Tibial artery (tissue), 4 donors: ENCODE measurements around the gene TBC1D25.
A peak's percentile ranks its signal among the peaks of the same experiment; 100 is the strongest.

ENCODE experiments used
- DNase-seq, 2 donors: peaks; one replicate each; pipeline ENCODE4 v3.0.0-alpha.2; 2019
- H3K27ac ChIP-seq, 2 donors: fragments of 200-600 bp; sonication (generic) in 1 of 2; 1 replicate in 1 of 2; 2 replicates in 1 of 2; pipeline ENCODE4 v1.5.1; 2018 to 2019; ENCODE audit warnings: mild to moderate bottlenecking in 1 of 2
- H3K27me3 ChIP-seq, 2 donors: fragments of 200-600 bp; sonication (generic) in 1 of 2; one replicate each; pipeline versions ENCODE4 v1.5.1 to v1.6.0; 2016 to 2019
- H3K36me3 ChIP-seq, 3 donors: fragments of 200-600 bp; sonication (generic) in 2 of 3; one replicate each; pipeline ENCODE4 v1.5.1; 2016 to 2019; ENCODE audit warnings: mild to moderate bottlenecking in 2 of 3
- H3K4me1 ChIP-seq, 4 donors: fragments of 200-600 bp; sonication (generic) in 2 of 4; 1 replicate in 3 of 4; 2 replicates in 1 of 4; pipeline ENCODE4 v1.5.1; 2016 to 2019
- H3K4me3 ChIP-seq, 2 donors: fragments of 200-600 bp; sonication (generic) in 1 of 2; 1 replicate in 1 of 2; 2 replicates in 1 of 2; pipeline ENCODE4 v1.5.1; 2018 to 2019; ENCODE audit warnings: mild to moderate bottlenecking in 2 of 2
- H3K9me3 ChIP-seq, 3 donors: fragments of 200-600 bp; sonication (generic) in 1 of 3; one replicate each; pipeline ENCODE4 v1.5.1; 2016 to 2019
- CTCF ChIP-seq, 2 experiments: fragments of 200-600 bp in 1 of 2; fragments of 450-650 bp in 1 of 2; IDR thresholded peaks; one replicate each; pipeline ENCODE4 v1.5.1; 2017 to 2019; ENCODE audit warnings: antibody characterized with exemption in 2 of 2, mild to moderate bottlenecking in 1 of 2, moderate library complexity in 1 of 2
- intact Hi-C: fragments of 100-400 bp; cut with DNase I; formaldehyde crosslinking; loops from one replicate; pipeline ENCODE4 v1.15.0; 2023; ENCODE audit warnings: low total_unique reads

Gene TBC1D25

GRCh38 chrX:48590203-48591103 lies 50.9 kb downstream of the TBC1D25 start:
- Histone ChIP-seq H3K27ac (no peak overlapping the region), H3K9me3 (no peaks in the 10 kb centered on the region), H3K4me3 (no peak overlapping the region), H3K4me1 (no peaks in the 10 kb centered on the region), H3K27me3 (no peaks in the 10 kb centered on the region), H3K36me3 (no peaks in the 10 kb centered on the region)
- DNase-seq: no peak
- no peak for TF ChIP-seq CTCF (IDR thresholded peaks at IDR 0.05)
- intact Hi-C loops: loop anchor here (10.0 kb wide), 1 partner anchor 116 kb away; the partner anchor contains the start of genes FTSJ1 and SLC38A5

DNA sequence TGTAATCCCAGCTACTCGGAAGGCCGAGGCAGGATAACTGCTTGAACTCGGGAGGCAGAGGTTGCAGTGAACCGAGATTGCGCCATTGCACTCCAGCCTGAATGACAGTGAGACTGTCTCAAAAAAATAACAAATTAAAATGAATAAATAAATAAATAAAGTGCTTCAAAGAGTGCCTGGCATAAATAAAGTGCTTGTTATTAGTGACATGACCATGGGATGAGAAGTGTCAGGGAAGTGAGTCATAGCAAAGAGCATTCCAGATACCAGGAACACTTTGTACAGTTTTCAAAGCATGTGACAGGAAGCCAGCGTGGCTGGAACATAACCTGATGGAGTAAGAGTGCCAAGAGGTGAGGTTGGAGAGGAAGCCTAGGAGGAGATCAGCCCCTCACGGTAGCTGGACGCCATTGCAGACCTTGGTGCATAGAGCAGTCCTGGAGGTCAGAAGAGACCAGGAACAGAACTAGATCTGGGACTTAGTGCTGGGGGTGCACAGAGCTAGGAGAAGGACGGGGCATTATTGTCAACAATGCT lies 51.8 kb downstream of the TBC1D25 start:
- no peak overlapping the region for H3K4me3 ChIP-seq
- no peak for DNase-seq
- no peaks in the 10 kb centered on the region for H3K9me3 ChIP-seq
- intact Hi-C loops: loop anchor here (10.0 kb wide), 1 partner anchor 117 kb away; the partner anchor contains the start of genes FTSJ1 and SLC38A5
- no peak overlapping the region for H3K27ac ChIP-seq
- no peaks in the 10 kb centered on the region for H3K4me1 ChIP-seq
- TF ChIP-seq CTCF (IDR thresholded peaks at IDR 0.05): no peak
- no peaks in the 10 kb centered on the region for H3K27me3 ChIP-seq
- H3K36me3 ChIP-seq: no peaks in the 10 kb centered on the region

GRCh38 chrX:48592971-48593370 lies 53.5 kb downstream of the TBC1D25 start:
- intact Hi-C loops: loop anchor here (10.0 kb wide), 1 partner anchor 118 kb away; the partner anchor contains the start of genes FTSJ1 and SLC38A5
- no peaks in the 10 kb centered on the region for H3K9me3 ChIP-seq
- H3K36me3 ChIP-seq: no peaks in the 10 kb centered on the region
- DNase-seq: no peak
- no peaks in the 10 kb centered on the region for H3K4me1 ChIP-seq
- TF ChIP-seq CTCF (IDR thresholded peaks at IDR 0.05): no peak
- H3K27ac ChIP-seq: no peak overlapping the region
- no peak overlapping the region for H3K4me3 ChIP-seq
- H3K27me3 ChIP-seq: no peaks in the 10 kb centered on the region

GRCh38 chrX:48595929-48596328 lies 56.4 kb downstream of the TBC1D25 start:
- no peak for TF ChIP-seq CTCF (IDR thresholded peaks at IDR 0.05)

GRCh38 chrX:48597353-48598264 lies 58.1 kb downstream of the TBC1D25 start, which contains the start of gene WDR13:
WDR13 (plus strand) TSS chrX:48597492; CDS start chrX:48597997, 505 bp downstream.
- peak within 1 kb of the TSS; percentile 63 to 65 for H3K4me3 ChIP-seq
- intact Hi-C loops: loop anchor here (10.0 kb wide), 1 partner anchor 123 kb away; the partner anchor contains the start of genes FTSJ1 and SLC38A5
- H3K36me3 ChIP-seq: peaks cover 14 to 38% (median 32%) of the 10 kb centered on the region in 3 donors
- no peaks in the 10 kb centered on the region for H3K9me3 ChIP-seq
- peaks cover 0 to 8% (median 5%) of the 10 kb centered on the region in 4 donors for H3K4me1 ChIP-seq
- H3K27ac ChIP-seq: peak within 1 kb of the TSS; percentile 93 to 94
- DNase-seq: peak; percentile 89 to 96
- no peaks in the 10 kb centered on the region for H3K27me3 ChIP-seq
- no peak for TF ChIP-seq CTCF (IDR thresholded peaks at IDR 0.05)

More at GRCh38 chrX:48595929-48596328, 56.4 kb downstream of the TBC1D25 start:
- DNase-seq: no peak
- H3K27ac ChIP-seq: no peak overlapping the region
- H3K9me3 ChIP-seq: no peaks in the 10 kb centered on the region
- intact Hi-C loops: loop anchor here (10.0 kb wide), 1 partner anchor 121 kb away; the partner anchor contains the start of genes FTSJ1 and SLC38A5
- H3K4me3 ChIP-seq: no peak overlapping the region
- peaks cover 14 to 24% (median 20%) of the 10 kb centered on the region in 3 donors for H3K36me3 ChIP-seq
- no peaks in the 10 kb centered on the region for H3K27me3 ChIP-seq
- peaks cover 0 to 8% (median 5%) of the 10 kb centered on the region in 4 donors for H3K4me1 ChIP-seq
